Activated naive CD4-positive, alpha-beta T cell treated with anti-CD3 and anti-CD28 coated beads, Interleukin-2, amount 10 ng/mL, durations not matched to agents 7 days and 5 days (primary cell): Measurements from ENCODE around the gene NLGN1.
"Not testable (repeated sequence)": the region's sequence is repeated elsewhere in the genome, so short reads cannot be mapped to it uniquely, and the experiment has no call there.

Experiments used
- CTCF ChIA-PET: fragments of 350-600 bp; sonication (Branson Sonifier 250); formaldehyde crosslinking; loops from one replicate; lab custom pipeline; 2021; ENCODE audit warnings: antibody characterized with exemption; lab: Charles Lee
- DNase-seq: peaks from one replicate; pipeline ENCODE4 v3.0.0-alpha.2; 2020
- H3K27ac Mint-ChIP-seq: one replicate; pipeline ENCODE4 v1.8.0; 2021; ENCODE audit warnings: mild to moderate bottlenecking, moderate library complexity, mixed read lengths
- H3K27me3 Mint-ChIP-seq: one replicate; pipeline ENCODE4 v1.8.0; 2021; ENCODE audit warnings: mild to moderate bottlenecking, mixed read lengths
- H3K36me3 Mint-ChIP-seq: one replicate; pipeline ENCODE4 v1.8.0; 2021; ENCODE audit warnings: mixed read lengths
- H3K4me1 Mint-ChIP-seq: one replicate; pipeline ENCODE4 v1.8.0; 2021; ENCODE audit warnings: mixed read lengths
- H3K4me3 Mint-ChIP-seq: one replicate; pipeline ENCODE4 v1.8.0; 2021; ENCODE audit warnings: mild to moderate bottlenecking, moderate library complexity, mixed read lengths
- H3K9me3 Mint-ChIP-seq: one replicate; pipeline ENCODE4 v1.8.0; 2021; ENCODE audit warnings: mixed read lengths

NLGN1 gene

DNA sequence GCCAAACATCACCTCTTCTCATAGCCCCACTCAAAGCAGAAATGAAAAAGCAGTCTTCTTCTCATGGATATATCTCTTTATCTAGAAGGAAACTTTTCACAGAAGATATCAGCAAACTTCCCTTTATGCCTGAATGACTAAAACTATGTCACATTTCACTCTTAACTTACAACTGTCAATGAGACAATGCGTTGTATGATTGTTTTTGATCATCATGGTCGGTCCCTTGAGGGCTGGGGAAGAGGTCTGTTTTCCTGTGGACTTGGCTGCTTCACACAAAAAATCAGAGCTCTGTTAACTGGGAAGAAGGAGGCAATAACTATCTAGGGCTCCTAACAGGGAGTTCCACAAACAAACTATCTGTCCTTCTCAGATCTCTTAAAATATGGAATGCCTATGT, 5.1 kb downstream of the NLGN1 start:
- Mint-ChIP-seq H3K4me1 (peaks cover 4% of the 10 kb centered on the region), H3K27ac (no peak overlapping the region), H3K36me3 (no peaks in the 10 kb centered on the region), H3K27me3 (peaks cover 15% of the 10 kb centered on the region), H3K4me3 (no peak overlapping the region), H3K9me3 (no peaks in the 10 kb centered on the region)
- DNase-seq, result no peak
- CTCF ChIA-PET, result no interaction called here

- no peak overlapping the region for H3K27ac Mint-ChIP-seq
- H3K27me3 Mint-ChIP-seq, result peaks cover 8% of the 10 kb centered on the region
- H3K9me3 Mint-ChIP-seq, result no peaks in the 10 kb centered on the region
- peaks cover under 1% of the 10 kb centered on the region for H3K4me1 Mint-ChIP-seq
- H3K36me3 Mint-ChIP-seq, result no peaks in the 10 kb centered on the region
- H3K4me3 Mint-ChIP-seq, result no peak overlapping the region
- CTCF ChIA-PET, result no interaction called here
- DNase-seq, result no peak
Measured at GRCh38 chr3:173403376-173403775, 5.8 kb downstream of the NLGN1 start.

DNA sequence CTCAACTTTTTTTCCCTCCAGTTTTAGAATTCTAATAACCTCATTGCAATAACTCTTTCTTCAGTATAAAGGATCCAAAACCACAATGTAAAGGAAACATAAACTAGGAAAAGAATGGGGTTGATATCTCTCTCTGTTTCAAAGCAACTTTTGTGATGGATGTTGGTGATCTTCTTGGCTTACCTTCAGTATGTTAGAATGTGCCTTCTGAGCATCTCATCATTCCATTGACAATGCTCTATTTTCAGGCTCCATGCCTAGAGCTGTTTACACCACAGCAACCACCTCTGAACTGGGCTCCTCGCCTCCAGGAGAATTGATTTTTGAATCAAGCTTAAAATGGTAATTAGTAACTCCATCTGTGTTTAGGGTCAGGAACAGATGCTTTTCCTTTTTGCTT, 6.6 kb downstream of the NLGN1 start:
- CTCF ChIA-PET, result no interaction called here
- DNase-seq, result no peak

DNA sequence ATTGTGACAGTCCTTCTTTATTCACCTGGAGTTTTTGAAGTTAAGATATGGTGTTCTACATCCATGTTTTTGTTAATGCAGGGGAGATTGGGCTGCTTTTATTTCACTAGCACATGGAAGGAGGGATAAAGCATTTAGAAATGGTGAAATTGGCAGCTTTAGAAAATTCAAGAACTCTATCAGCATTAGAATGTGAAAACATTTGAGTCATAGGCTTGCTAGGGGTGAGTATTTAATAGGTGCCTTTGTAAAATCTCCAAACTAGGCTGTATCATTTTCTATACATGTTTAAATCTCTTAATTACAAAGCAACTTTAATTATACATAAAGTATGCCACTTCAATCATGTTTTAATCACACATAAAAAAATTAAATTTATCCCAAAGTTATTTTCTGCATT, 12.9 kb downstream of the NLGN1 start:
- H3K4me1 Mint-ChIP-seq, result no peaks in the 10 kb centered on the region
- CTCF ChIA-PET, result no interaction called here
- H3K27me3 Mint-ChIP-seq, result no peaks in the 10 kb centered on the region
- H3K36me3 Mint-ChIP-seq, result no peaks in the 10 kb centered on the region
- H3K27ac Mint-ChIP-seq, result no peak overlapping the region
- H3K9me3 Mint-ChIP-seq, result no peaks in the 10 kb centered on the region
- DNase-seq, result no peak
- H3K4me3 Mint-ChIP-seq, result no peak overlapping the region

More for the DNA sequence above, 6.6 kb downstream of the NLGN1 start:
- Mint-ChIP-seq H3K4me1 (no peaks in the 10 kb centered on the region), H3K4me3 (no peak overlapping the region), H3K36me3 (no peaks in the 10 kb centered on the region), H3K27me3 (peaks cover 3% of the 10 kb centered on the region), H3K9me3 (no peaks in the 10 kb centered on the region), H3K27ac (no peak overlapping the region)

DNA sequence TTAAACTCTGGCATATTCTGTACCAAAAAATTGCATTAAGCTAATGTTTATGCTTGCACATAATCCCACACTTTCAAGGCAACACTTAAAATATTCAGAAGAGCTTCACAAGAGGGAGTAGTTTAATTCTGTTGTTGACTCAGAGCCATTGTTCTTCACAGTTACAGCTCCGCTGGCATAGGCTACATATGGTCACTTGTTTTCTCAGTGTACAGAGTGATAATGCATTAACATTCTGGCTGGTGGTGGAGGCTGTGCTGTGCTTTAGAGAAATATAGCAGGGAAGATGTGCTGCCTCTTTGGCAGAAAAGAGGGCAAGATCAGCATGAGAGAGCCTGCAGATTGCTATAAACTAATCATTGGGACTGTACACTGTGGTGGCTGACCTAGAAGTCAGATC, 13.3 kb downstream of the NLGN1 start:
- no peaks in the 10 kb centered on the region for H3K4me1 Mint-ChIP-seq
- CTCF ChIA-PET, result no interaction called here
- no peaks in the 10 kb centered on the region for H3K27me3 Mint-ChIP-seq
- no peak overlapping the region for H3K27ac Mint-ChIP-seq
- DNase-seq, result no peak
- H3K4me3 Mint-ChIP-seq, result no peak overlapping the region
- H3K36me3 Mint-ChIP-seq, result no peaks in the 10 kb centered on the region
- no peaks in the 10 kb centered on the region for H3K9me3 Mint-ChIP-seq

GRCh38 chr3:173411375-173411973, 13.9 kb downstream of the NLGN1 start:
- CTCF ChIA-PET, result no interaction called here

GRCh38 chr3:173416070-173416469, 18.5 kb downstream of the NLGN1 start:
- Mint-ChIP-seq H3K4me3 (no peak overlapping the region), H3K36me3 (no peaks in the 10 kb centered on the region), H3K9me3 (no peaks in the 10 kb centered on the region), H3K4me1 (no peaks in the 10 kb centered on the region), H3K27me3 (no peaks in the 10 kb centered on the region), H3K27ac (no peak overlapping the region)
- CTCF ChIA-PET, result no interaction called here
- DNase-seq, result no peak

More at GRCh38 chr3:173411375-173411973, 13.9 kb downstream of the NLGN1 start:
- H3K27me3 Mint-ChIP-seq, result no peaks in the 10 kb centered on the region
- no peaks in the 10 kb centered on the region for H3K9me3 Mint-ChIP-seq
- no peaks in the 10 kb centered on the region for H3K36me3 Mint-ChIP-seq
- no peaks in the 10 kb centered on the region for H3K4me1 Mint-ChIP-seq
- H3K4me3 Mint-ChIP-seq, result no peak overlapping the region
- no peak for DNase-seq
- H3K27ac Mint-ChIP-seq, result no peak overlapping the region

DNA sequence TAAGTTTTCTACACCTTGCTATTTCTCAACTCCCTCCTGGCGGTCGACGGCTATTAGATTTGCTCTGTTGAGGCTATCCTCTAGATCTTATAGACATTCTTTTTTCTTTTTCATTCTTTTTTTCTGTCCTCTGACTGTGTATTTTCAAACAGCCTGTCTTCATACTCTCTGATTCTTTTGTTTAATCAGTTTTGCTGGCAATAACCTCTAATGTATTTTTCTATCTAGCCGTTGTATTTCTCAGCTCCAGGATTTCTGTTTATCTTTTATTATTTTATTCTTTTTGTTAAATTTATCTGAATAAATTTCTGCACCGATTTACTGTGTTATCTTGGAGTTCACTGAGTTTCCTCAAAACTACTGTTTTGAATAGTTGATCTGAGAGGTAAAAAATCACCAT, 31.5 kb downstream of the NLGN1 start:
- H3K27ac Mint-ChIP-seq, result no peak overlapping the region
- CTCF ChIA-PET, result no interaction called here
- H3K9me3 Mint-ChIP-seq, result peaks cover 14% of the 10 kb centered on the region
- H3K27me3 Mint-ChIP-seq, result no peaks in the 10 kb centered on the region
- H3K4me1 Mint-ChIP-seq, result no peaks in the 10 kb centered on the region
- no peak overlapping the region for H3K4me3 Mint-ChIP-seq
- H3K36me3 Mint-ChIP-seq, result no peaks in the 10 kb centered on the region
- no peak for DNase-seq

DNA sequence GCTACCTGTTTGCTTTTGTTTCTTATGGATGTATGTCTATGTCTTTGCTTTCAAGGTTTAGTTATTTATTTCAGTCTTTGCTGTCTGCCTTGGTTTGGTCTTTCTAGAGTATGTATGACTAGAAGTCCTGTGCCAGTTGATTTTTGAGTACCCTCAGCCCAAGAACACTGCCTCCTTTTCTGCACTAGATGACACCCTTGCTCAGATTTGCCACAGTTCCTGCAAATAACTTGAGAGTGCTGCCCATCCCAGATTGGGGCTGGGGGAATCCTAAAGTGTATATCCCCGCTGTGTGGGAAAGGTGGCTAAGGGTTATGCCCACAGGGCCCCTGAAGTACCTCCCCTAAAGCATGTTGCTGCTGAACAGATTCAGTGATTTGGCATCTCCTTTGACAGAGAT, 32.0 kb downstream of the NLGN1 start:
- peaks cover 14% of the 10 kb centered on the region for H3K9me3 Mint-ChIP-seq
- CTCF ChIA-PET, result no interaction called here
- no peaks in the 10 kb centered on the region for H3K36me3 Mint-ChIP-seq
- no peak overlapping the region for H3K27ac Mint-ChIP-seq
- H3K4me3 Mint-ChIP-seq, result no peak overlapping the region
- no peak for DNase-seq
- no peaks in the 10 kb centered on the region for H3K4me1 Mint-ChIP-seq
- no peaks in the 10 kb centered on the region for H3K27me3 Mint-ChIP-seq

GRCh38 chr3:173430576-173430975, 33.0 kb downstream of the NLGN1 start:
- Mint-ChIP-seq H3K9me3 (peaks cover 14% of the 10 kb centered on the region), H3K36me3 (no peaks in the 10 kb centered on the region), H3K27me3 (no peaks in the 10 kb centered on the region), H3K4me1 (no peaks in the 10 kb centered on the region), H3K4me3 (no peak overlapping the region), H3K27ac (no peak overlapping the region)
- no peak for DNase-seq
- CTCF ChIA-PET, result no interaction called here

DNA sequence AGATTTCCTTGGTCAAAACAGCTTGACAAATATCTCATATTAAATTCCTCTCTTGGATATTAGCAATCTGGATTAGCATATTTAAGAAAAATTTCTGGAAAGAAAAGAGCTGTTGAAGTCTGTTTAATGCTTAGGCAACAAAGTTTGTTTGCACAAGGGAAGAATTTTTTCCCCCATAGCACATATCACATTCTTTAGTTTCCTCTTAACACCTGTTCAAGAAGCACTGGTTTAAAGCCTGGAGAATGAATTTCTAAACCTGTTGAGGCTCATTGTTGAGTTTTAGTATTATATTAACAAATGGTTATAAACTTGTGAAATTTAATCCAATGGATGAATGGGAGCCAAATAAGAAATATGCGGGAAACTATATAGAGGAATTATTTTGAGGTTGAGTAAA, 41.5 kb downstream of the NLGN1 start:
- Mint-ChIP-seq H3K27ac (no peak overlapping the region), H3K36me3 (no peaks in the 10 kb centered on the region), H3K9me3 (no peaks in the 10 kb centered on the region), H3K4me1 (no peaks in the 10 kb centered on the region), H3K4me3 (no peak overlapping the region), H3K27me3 (no peaks in the 10 kb centered on the region)
- DNase-seq, result no peak
- CTCF ChIA-PET, result no interaction called here

DNA sequence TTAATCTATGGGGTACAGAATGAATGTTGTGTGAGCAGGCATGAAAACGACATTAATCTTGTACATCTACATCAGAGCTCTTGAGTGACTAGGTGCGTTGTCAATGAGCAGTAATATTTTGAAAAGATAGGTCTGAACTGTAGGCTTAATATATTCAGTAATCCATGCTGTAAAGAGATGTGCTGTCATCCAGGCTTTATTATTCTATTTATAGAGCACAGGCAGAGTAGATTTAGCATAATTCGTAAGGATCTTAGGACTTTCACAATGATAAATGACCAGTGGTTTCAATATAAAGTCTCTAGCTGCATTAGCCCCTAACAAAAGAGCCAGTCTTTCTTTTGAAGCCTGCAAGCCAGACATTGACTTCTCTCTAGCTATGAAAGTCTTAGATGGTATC, 43.0 kb downstream of the NLGN1 start:
- Mint-ChIP-seq H3K27me3 (no peaks in the 10 kb centered on the region), H3K4me3 (no peak overlapping the region)
- CTCF ChIA-PET, result no interaction called here

GRCh38 chr3:173451561-173451960, 54.0 kb downstream of the NLGN1 start:
- DNase-seq, H3K36me3 Mint-ChIP-seq, H3K27me3 Mint-ChIP-seq, H3K4me3 Mint-ChIP-seq, H3K27ac Mint-ChIP-seq, H3K9me3 Mint-ChIP-seq, CTCF ChIA-PET, H3K4me1 Mint-ChIP-seq: not testable (repeated sequence)

More for the DNA sequence above, 43.0 kb downstream of the NLGN1 start:
- Mint-ChIP-seq H3K27ac (no peak overlapping the region), H3K4me1 (no peaks in the 10 kb centered on the region), H3K36me3 (no peaks in the 10 kb centered on the region), H3K9me3 (no peaks in the 10 kb centered on the region)
- DNase-seq, result no peak

GRCh38 chr3:173463250-173463649, 65.7 kb downstream of the NLGN1 start:
- Mint-ChIP-seq H3K4me1 (no peaks in the 10 kb centered on the region), H3K27ac (no peak overlapping the region), H3K9me3 (no peaks in the 10 kb centered on the region), H3K4me3 (no peak overlapping the region), H3K27me3 (no peaks in the 10 kb centered on the region), H3K36me3 (no peaks in the 10 kb centered on the region)
- no peak for DNase-seq
- CTCF ChIA-PET, result no interaction called here

- no peaks in the 10 kb centered on the region for H3K4me1 Mint-ChIP-seq
- CTCF ChIA-PET, result no interaction called here
Measured at GRCh38 chr3:173465112-173465511, 67.6 kb downstream of the NLGN1 start.

More at GRCh38 chr3:173465112-173465511, 67.6 kb downstream of the NLGN1 start:
- Mint-ChIP-seq H3K4me3 (no peak overlapping the region), H3K27ac (no peak overlapping the region), H3K27me3 (no peaks in the 10 kb centered on the region), H3K9me3 (no peaks in the 10 kb centered on the region), H3K36me3 (no peaks in the 10 kb centered on the region)
- no peak for DNase-seq
